Sigmoid colon (tissue), 4 donors: ENCODE data around the gene PGBD5.

Experiments
- EP300 ChIP-seq, 4 donors: sonication (generic); formaldehyde crosslinking; IDR thresholded peaks; one replicate each; pipeline ENCODE4 v1.6.1; 2017; ENCODE audit warnings: antibody characterized with exemption in 4 of 4
- POLR2A ChIP-seq, 2 donors: fragments of 450-650 bp; IDR thresholded peaks; one replicate each; pipeline ENCODE4 v1.6.1; 2016; ENCODE audit warnings: antibody characterized with exemption in 2 of 2, mild to moderate bottlenecking in 2 of 2, moderate library complexity in 2 of 2
- POLR2AphosphoS5 ChIP-seq, 4 donors: sonication (generic); formaldehyde crosslinking; IDR thresholded peaks; one replicate each; pipeline ENCODE4 v1.6.1; 2017; ENCODE audit warnings: antibody characterized with exemption in 4 of 4
- TF ChIP-seq, protein P1 (sequence below), 4 experiments: fragments of 450-650 bp in 3 of 4; fragments of 200-600 bp in 1 of 4; IDR thresholded peaks; one replicate each; pipeline ENCODE4 v1.5.1; 2016 to 2019; ENCODE audit warnings: antibody characterized with exemption in 4 of 4, mild to moderate bottlenecking in 3 of 4, moderate library complexity in 2 of 4

DNA sequence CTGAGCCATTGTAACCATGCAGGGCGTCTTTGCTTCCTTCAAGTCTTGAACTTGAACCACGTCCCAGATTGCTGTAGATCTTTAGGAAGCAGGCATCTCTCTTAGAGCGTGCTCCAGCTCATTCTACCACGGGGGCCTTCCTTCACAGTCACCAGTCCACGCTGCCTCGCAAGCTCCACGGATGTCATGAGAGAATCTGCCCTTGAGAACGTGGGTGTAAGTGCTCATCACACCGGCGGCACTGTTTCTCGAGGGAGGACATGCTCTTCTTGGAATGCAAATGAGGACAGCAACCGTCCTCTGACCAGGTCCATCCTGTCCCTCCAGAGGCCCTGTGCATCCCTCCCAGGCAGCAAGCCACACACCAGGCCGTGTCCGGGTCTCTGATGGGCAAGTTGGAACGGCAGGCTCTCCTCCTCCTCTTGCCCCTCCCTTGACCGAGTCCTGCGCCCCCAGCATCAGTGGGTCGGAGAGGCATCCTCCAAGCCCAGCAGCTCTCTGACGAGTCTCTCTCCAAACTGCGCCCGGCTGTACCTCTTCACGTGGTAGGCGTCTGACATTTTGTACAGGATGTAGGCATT is 103.1 kb downstream of the PGBD5 start:
- TF ChIP-seq, protein P1, sequence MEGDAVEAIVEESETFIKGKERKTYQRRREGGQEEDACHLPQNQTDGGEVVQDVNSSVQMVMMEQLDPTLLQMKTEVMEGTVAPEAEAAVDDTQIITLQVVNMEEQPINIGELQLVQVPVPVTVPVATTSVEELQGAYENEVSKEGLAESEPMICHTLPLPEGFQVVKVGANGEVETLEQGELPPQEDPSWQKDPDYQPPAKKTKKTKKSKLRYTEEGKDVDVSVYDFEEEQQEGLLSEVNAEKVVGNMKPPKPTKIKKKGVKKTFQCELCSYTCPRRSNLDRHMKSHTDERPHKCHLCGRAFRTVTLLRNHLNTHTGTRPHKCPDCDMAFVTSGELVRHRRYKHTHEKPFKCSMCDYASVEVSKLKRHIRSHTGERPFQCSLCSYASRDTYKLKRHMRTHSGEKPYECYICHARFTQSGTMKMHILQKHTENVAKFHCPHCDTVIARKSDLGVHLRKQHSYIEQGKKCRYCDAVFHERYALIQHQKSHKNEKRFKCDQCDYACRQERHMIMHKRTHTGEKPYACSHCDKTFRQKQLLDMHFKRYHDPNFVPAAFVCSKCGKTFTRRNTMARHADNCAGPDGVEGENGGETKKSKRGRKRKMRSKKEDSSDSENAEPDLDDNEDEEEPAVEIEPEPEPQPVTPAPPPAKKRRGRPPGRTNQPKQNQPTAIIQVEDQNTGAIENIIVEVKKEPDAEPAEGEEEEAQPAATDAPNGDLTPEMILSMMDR (IDR thresholded peaks at IDR 0.05): no peak
- TF ChIP-seq POLR2A (IDR thresholded peaks at IDR 0.05) (no peak), POLR2AphosphoS5 (IDR thresholded peaks at IDR 0.05) (no peak), EP300 (IDR thresholded peaks at IDR 0.05) (no peak)
